Loucy (cell line): ENCODE results near the gene PLEKHG4B.

Source experiments
- H2AFZ ChIP-seq: fragments of 200-600 bp; sonication (generic); 2 replicates; pipeline ENCODE4 v1.6.0; 2016; ENCODE audit warnings: antibody characterized with exemption, mild to moderate bottlenecking, low read length, moderate library complexity
- H3F3A ChIP-seq: fragments of 200-600 bp; 2 replicates; pipeline ENCODE4 v1.6.0; 2016; ENCODE audit warnings: antibody characterized with exemption, low read depth, mild to moderate bottlenecking
- H3K27me3 ChIP-seq: fragments of 200-600 bp; sonication (generic); 2 replicates; pipeline ENCODE4 v1.6.1; 2014; ENCODE audit warnings: low read length, mild to moderate bottlenecking; ENCODE audit not compliant: insufficient read depth, poor library complexity, severe bottlenecking
- H3K36me3 ChIP-seq: fragments of 200-600 bp; sonication (generic); 2 replicates; pipeline ENCODE4 v1.6.1; 2016; ENCODE audit warnings: low read length; ENCODE audit not compliant: insufficient read depth
- H3K4me1 ChIP-seq: fragments of 200-600 bp; sonication (generic); 2 replicates; pipeline ENCODE4 v1.5.1; 2014; ENCODE audit warnings: low read length, mild to moderate bottlenecking; ENCODE audit not compliant: insufficient read depth, poor library complexity, severe bottlenecking
- H3K4me2 ChIP-seq: fragments of 200-600 bp; sonication (generic); 2 replicates; pipeline ENCODE4 v1.6.0; 2014; ENCODE audit warnings: antibody characterized with exemption, low read length, low read depth, mild to moderate bottlenecking; ENCODE audit not compliant: poor library complexity, severe bottlenecking
- H3K4me3 ChIP-seq: fragments of 200-600 bp; sonication (generic); 2 replicates; pipeline ENCODE4 v1.5.1; 2014; ENCODE audit warnings: low read length, mild to moderate bottlenecking, mixed read lengths; ENCODE audit not compliant: poor library complexity, severe bottlenecking
- H3K79me2 ChIP-seq: fragments of 200-600 bp; sonication (generic); 2 replicates; pipeline ENCODE4 v1.6.1; 2014; ENCODE audit warnings: low read length; ENCODE audit not compliant: insufficient read depth
- H3K9ac ChIP-seq: fragments of 200-600 bp; sonication (generic); 2 replicates; pipeline ENCODE4 v1.6.0; 2014; ENCODE audit warnings: mild to moderate bottlenecking, low read depth, low read length, moderate library complexity; ENCODE audit not compliant: poor library complexity, severe bottlenecking
- H3K9me2 ChIP-seq: fragments of 200-600 bp; sonication (generic); replicated peaks from 2 replicates; pipeline ENCODE4 v1.6.1; 2016; ENCODE audit warnings: low read depth, low read length, mixed read lengths
- H3K9me3 ChIP-seq: fragments of 200-600 bp; sonication (generic); 2 replicates; pipeline ENCODE4 v1.6.1; 2014; ENCODE audit warnings: mild to moderate bottlenecking, antibody characterized with exemption, low read length, low read depth; ENCODE audit not compliant: insufficient read depth
- H4K20me1 ChIP-seq: fragments of 200-600 bp; sonication (generic); 2 replicates; pipeline ENCODE4 v1.6.0; 2014; ENCODE audit warnings: antibody characterized with exemption, low read length, mild to moderate bottlenecking; ENCODE audit not compliant: insufficient read depth, poor library complexity, severe bottlenecking
- CTCF ChIP-seq: fragments of 200-600 bp; sonication (generic); conservative IDR thresholded peaks from 2 replicates; pipeline ENCODE4 v1.5.1; 2014; ENCODE audit warnings: mild to moderate bottlenecking, antibody characterized with exemption, low read length
- EZH2phosphoT487 ChIP-seq: fragments of 200-600 bp; IDR thresholded peaks from 2 replicates; pipeline ENCODE4 v1.6.1; 2018; ENCODE audit warnings: antibody characterized with exemption, mild to moderate bottlenecking, moderate library complexity, borderline replicate concordance

PLEKHG4B gene

GRCh38 chr5:111171-111570 is 19.2 kb downstream of the PLEKHG4B start:
- no peak for TF ChIP-seq CTCF
- TF ChIP-seq EZH2phosphoT487 = no peak
- H3K36me3 ChIP-seq = no peaks in the 10 kb centered on the region

GRCh38 chr5:119486-120097 is 27.6 kb downstream of the PLEKHG4B start:
- Histone ChIP-seq H3K4me2 (no peak overlapping the region), H2AFZ (no peak overlapping the region), H3K27me3 (no peaks in the 10 kb centered on the region), H3K79me2 (no peaks in the 10 kb centered on the region), H3K36me3 (no peaks in the 10 kb centered on the region), H3K4me1 (peaks cover 9% of the 10 kb centered on the region), H4K20me1 (no peaks in the 10 kb centered on the region), H3K9me2 (no peaks in the 10 kb centered on the region), H3K9me3 (peaks cover 25% of the 10 kb centered on the region), H3K4me3 (no peak overlapping the region), H3K9ac (no peak overlapping the region), H3F3A (no peaks in the 10 kb centered on the region)
- TF ChIP-seq EZH2phosphoT487 = no peak
- no peak for TF ChIP-seq CTCF

More at GRCh38 chr5:111171-111570, 19.2 kb downstream of the PLEKHG4B start:
- H2AFZ ChIP-seq = no peak overlapping the region
- H3F3A ChIP-seq = no peaks in the 10 kb centered on the region
- H3K9ac ChIP-seq = no peak overlapping the region
- H3K4me1 ChIP-seq = no peaks in the 10 kb centered on the region
- H3K4me2 ChIP-seq = no peak overlapping the region
- H3K79me2 ChIP-seq = no peaks in the 10 kb centered on the region
- H3K27me3 ChIP-seq = no peaks in the 10 kb centered on the region
- H3K4me3 ChIP-seq = no peak overlapping the region
- no peaks in the 10 kb centered on the region for H4K20me1 ChIP-seq
- H3K9me2 ChIP-seq = no peaks in the 10 kb centered on the region
- peaks cover 3% of the 10 kb centered on the region; the same call in 1 of the 2 replicates for H3K9me3 ChIP-seq

- no peaks in the 10 kb centered on the region for H3K36me3 ChIP-seq
- TF ChIP-seq CTCF = no peak
- TF ChIP-seq EZH2phosphoT487 = no peak
- peaks cover 29% of the 10 kb centered on the region for H3K9me3 ChIP-seq
- no peak overlapping the region for H2AFZ ChIP-seq
- H3F3A ChIP-seq = no peaks in the 10 kb centered on the region
- no peaks in the 10 kb centered on the region for H3K79me2 ChIP-seq
- H4K20me1 ChIP-seq = no peaks in the 10 kb centered on the region
- peaks cover 9% of the 10 kb centered on the region for H3K4me1 ChIP-seq
- no peak overlapping the region for H3K9ac ChIP-seq
- no peaks in the 10 kb centered on the region for H3K9me2 ChIP-seq
- no peak overlapping the region for H3K4me2 ChIP-seq
- no peaks in the 10 kb centered on the region for H3K27me3 ChIP-seq
- H3K4me3 ChIP-seq = no peak overlapping the region
These were observed 29.5 kb downstream of the PLEKHG4B start for GRCh38 chr5:121432-121831.
